HG02571 (cell line): Measurements from ENCODE around the gene C1orf198.
"Not testable (repeated sequence)": the region's sequence is repeated elsewhere in the genome, so short reads cannot be mapped to it uniquely, and the experiment has no call there.

Experiments
- ATAC-seq: cut with Tn5 transposase; IDR thresholded peaks from one replicate; pipeline ENCODE4 v1.9.1; 2021; ENCODE audit warnings: mild to moderate bottlenecking, moderate library complexity; ENCODE audit not compliant: unreplicated experiment

The C1orf198 gene

GRCh38 chr1:230861489-230861888, 6.8 kb downstream of the C1orf198 start:
- no peak for ATAC-seq

DNA sequence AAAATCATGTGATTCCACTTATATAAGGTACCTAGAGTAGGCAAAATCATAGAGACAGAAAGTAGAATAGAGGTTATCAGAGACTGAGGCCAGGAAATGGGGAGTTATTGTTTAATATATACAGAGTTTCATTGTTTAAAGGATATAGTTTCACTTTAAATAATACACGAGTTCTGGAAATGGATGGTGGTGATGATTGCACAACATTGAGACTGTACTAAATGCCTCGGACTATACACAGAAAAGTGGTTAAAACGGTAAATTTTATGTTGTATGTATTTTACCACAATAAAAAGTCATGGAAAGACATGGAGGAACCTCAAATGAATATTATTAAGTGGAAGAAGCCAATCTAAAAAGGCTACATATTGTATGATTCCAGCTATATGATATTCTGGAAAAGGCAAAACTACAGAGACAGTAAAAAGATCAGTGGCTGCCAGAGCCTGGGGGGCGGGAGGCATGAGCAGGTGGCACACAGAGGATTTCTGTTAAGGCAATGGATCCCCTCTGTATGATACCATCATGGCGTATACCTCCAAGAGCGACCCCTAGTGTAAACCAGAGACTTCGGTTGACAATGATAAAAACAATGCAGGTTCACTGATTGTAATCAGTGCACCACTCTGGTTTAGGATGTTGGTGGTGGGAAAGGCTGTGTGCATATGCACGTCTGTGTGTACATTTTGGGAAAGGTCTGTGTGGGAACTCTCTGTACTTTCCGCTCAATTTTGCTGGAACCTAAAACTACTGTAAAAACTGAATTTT, 7.5 kb downstream of the C1orf198 start:
- ATAC-seq = no peak

GRCh38 chr1:230858918-230859729, 9.2 kb downstream of the C1orf198 start:
- no peak for ATAC-seq

- ATAC-seq = no peak
Observed at GRCh38 chr1:230858236-230858820, 10.0 kb downstream of the C1orf198 start.

DNA sequence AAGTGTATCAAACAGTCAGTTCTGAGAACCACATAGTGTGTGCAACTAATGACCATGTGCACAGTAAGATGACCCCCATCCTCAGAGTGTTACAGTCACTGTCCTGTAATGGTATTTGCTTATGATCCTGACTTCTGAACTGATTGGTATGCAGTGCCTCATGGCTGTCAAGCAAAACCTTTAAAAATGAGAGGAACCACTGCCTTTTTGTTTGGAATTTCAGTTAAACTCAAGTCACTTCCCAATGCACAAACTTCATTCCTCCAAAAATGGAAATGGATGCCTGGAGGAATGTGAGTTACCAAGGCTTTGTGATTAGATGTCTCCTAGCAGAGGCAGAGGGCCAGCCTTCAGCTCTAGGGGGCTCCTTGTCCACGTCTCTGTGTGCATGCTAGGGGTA, 10.5 kb downstream of the C1orf198 start:
- no peak for ATAC-seq

GRCh38 chr1:230857077-230857476, 11.2 kb downstream of the C1orf198 start:
- no peak for ATAC-seq

- no peak for ATAC-seq
Observed at GRCh38 chr1:230855886-230856285, 12.4 kb downstream of the C1orf198 start.

- ATAC-seq = no peak
Observed at GRCh38 chr1:230854423-230854822, 13.9 kb downstream of the C1orf198 start.

DNA sequence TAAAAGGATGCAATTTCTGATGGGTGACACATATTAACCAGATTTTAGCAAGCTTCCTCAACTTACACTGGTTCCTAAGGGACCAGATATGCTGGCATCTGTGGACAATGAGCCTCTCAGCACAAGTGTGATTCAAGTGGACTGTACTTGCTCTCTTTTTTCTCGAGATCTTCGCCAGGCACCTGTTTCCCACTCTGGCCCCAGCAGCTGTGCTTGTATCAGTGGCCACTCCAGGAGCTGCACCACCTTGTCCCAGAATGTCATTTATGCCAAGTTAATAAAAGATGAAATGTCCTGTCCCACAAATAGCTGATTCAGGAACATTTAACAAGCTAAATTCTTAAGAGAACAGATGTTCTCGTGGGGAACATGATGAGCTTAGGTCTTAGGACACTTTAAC, 14.6 kb downstream of the C1orf198 start:
- ATAC-seq = no peak

DNA sequence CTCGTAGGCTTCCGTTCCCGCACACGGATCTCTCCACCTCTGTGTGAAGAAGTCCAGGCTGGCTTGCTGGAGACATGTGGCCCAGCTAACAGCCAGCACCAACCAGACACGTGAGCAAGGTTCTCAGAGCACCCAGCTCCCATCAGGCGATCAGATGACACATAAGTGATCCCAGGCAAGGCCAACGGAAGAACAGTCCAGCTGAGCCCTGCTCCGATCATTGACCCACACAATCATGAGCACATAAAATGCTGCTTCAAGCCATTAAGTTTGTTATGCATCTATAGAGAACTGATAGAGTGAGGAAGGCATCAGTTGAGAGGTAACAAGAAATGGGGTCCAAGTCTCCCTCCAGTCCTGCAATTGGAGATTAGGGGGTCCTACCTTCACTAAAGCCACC, 15.4 kb downstream of the C1orf198 start:
- ATAC-seq = no peak

- ATAC-seq = no peak
Observed at GRCh38 chr1:230851291-230851691, 17.0 kb downstream of the C1orf198 start.

DNA sequence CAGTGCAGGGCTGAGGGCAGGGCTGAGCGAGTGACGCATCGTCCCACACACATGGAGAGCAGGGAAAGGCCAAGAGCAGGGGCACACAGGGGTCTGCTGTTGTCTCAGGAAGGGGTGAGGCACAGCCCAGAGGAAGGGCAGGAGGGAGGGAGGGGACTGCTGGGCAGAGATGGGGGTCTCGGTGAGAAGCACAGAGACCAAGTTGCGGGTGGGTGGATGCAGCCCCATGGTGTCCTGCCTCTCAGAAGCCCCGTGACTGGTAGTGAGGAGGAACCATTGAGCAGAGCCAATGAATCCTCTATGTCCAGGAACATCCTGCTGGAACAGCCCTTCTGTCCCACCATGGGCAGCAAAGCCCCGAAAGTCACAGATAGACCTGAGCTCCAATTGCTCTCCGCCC, 17.8 kb downstream of the C1orf198 start:
- no peak for ATAC-seq

- no peak for ATAC-seq
Observed at GRCh38 chr1:230849451-230850224, 18.7 kb downstream of the C1orf198 start.

DNA sequence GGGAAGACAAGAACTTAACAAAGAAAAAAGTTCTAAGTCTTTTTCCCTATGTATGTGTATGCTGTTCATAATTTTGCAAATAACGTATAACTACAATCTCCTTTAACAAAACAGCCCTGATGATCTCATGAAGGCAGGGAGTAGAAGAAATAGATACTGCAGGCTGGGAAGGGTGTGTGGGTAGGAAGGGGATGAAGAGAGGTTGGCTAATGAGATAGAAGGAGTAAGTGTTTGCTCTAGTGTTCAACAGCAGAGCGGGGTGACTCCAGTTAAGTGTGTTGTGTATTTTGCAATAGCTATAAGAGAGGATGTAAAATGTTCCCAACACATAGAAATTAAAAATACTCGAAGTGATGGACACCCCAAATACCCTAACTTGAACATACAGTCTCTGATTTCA, 20.1 kb downstream of the C1orf198 start:
- ATAC-seq = no peak

DNA sequence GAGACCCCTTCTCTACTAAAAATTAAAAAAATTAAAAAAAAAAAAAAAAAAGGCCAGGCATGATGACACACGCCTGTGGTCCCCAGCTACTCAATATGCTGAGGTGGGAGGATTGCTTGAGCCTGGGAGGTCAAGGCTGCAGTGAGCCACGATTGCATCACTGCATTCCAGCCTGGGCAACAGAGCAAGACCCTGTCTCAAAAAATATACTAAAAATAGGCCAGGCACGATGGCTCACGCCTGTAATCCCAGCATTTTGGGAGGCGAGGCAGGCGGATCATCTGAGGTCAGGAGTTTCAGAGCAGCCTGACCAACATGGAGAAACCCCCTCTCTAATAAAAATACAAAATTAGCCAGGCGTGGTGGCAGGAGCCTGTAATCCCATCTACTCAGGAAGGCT, 23.1 kb downstream of the C1orf198 start:
- not testable (repeated sequence) for ATAC-seq

GRCh38 chr1:230844561-230844960, 23.8 kb downstream of the C1orf198 start:
- ATAC-seq = no peak

GRCh38 chr1:230843503-230844309, 24.6 kb downstream of the C1orf198 start:
- no peak for ATAC-seq

GRCh38 chr1:230842801-230843200, 25.5 kb downstream of the C1orf198 start:
- no peak for ATAC-seq

DNA sequence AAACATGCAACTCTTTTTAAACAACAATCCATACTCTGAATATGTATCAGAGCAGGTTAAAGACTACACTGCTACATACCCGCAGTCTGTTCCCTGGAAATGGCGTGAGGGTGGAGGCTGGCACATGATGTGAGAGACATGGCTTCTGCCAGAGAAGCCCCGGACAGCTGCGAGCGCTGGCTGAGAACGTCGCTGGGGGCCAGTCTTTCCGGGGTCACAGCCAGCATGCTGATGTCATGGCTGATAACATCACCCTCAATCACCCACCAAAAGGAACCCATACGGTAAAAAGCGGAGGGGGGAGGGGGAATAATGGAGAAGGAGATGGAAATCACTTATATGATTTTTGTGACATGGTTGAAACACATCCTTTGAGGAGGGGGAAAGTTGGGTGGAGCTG, 29.1 kb downstream of the C1orf198 start:
- no peak for ATAC-seq

GRCh38 chr1:230836793-230837192, 31.5 kb downstream of the C1orf198 start:
- ATAC-seq = no peak
